Upper lobe of left lung (tissue), 4 donors: ENCODE data around the gene DHRS1.

Experiments
- POLR2A ChIP-seq, 4 donors: fragments of 450-650 bp; IDR thresholded peaks; one replicate each; pipeline ENCODE4 v1.5.1; 2016 to 2017; ENCODE audit warnings: antibody characterized with exemption in 4 of 4, mild to moderate bottlenecking in 2 of 4
- TF ChIP-seq, protein P1 (sequence below), 6 experiments: fragments of 450-650 bp in 4 of 6; fragments of 200-600 bp in 2 of 6; sonication (generic) in 2 of 6; IDR thresholded peaks; one replicate each; pipeline ENCODE4 v1.5.1; 2016 to 2019; ENCODE audit warnings: antibody characterized with exemption in 6 of 6

DNA sequence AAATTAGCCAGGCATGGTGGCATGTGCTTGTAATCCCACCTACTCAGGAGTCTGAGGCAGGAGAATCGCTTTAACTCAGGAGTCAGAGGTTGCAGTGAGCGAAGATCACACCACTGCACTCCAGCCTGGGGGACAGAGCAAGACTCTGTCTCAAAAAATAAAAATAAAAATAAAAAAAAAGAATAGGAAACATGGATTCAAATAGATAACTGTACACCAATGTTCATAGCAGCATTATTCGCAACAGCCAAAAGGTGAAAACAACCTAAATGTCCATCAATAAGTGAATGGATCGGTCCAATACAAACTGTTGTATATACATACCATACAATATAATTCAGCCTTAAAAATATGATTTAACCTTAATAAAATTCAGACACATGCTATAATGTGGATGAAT, 43.3 kb upstream of the DHRS1 start:
- TF ChIP-seq, protein P1, sequence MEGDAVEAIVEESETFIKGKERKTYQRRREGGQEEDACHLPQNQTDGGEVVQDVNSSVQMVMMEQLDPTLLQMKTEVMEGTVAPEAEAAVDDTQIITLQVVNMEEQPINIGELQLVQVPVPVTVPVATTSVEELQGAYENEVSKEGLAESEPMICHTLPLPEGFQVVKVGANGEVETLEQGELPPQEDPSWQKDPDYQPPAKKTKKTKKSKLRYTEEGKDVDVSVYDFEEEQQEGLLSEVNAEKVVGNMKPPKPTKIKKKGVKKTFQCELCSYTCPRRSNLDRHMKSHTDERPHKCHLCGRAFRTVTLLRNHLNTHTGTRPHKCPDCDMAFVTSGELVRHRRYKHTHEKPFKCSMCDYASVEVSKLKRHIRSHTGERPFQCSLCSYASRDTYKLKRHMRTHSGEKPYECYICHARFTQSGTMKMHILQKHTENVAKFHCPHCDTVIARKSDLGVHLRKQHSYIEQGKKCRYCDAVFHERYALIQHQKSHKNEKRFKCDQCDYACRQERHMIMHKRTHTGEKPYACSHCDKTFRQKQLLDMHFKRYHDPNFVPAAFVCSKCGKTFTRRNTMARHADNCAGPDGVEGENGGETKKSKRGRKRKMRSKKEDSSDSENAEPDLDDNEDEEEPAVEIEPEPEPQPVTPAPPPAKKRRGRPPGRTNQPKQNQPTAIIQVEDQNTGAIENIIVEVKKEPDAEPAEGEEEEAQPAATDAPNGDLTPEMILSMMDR (IDR thresholded peaks at IDR 0.05): no peak
- TF ChIP-seq POLR2A (IDR thresholded peaks at IDR 0.05): no peak
